Measurements from ENCODE around the gene SLX4IP.

- TF ChIP-seq POLR2A (IDR thresholded peaks at IDR 0.05; ENCODE audit: low read depth, low read length) (no peak), POLR2AphosphoS5 (IDR thresholded peaks at IDR 0.05; ENCODE audit: insufficient read depth, low read depth, low read length) (no peak)
- TF ChIP-seq, protein P1, sequence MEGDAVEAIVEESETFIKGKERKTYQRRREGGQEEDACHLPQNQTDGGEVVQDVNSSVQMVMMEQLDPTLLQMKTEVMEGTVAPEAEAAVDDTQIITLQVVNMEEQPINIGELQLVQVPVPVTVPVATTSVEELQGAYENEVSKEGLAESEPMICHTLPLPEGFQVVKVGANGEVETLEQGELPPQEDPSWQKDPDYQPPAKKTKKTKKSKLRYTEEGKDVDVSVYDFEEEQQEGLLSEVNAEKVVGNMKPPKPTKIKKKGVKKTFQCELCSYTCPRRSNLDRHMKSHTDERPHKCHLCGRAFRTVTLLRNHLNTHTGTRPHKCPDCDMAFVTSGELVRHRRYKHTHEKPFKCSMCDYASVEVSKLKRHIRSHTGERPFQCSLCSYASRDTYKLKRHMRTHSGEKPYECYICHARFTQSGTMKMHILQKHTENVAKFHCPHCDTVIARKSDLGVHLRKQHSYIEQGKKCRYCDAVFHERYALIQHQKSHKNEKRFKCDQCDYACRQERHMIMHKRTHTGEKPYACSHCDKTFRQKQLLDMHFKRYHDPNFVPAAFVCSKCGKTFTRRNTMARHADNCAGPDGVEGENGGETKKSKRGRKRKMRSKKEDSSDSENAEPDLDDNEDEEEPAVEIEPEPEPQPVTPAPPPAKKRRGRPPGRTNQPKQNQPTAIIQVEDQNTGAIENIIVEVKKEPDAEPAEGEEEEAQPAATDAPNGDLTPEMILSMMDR (IDR thresholded peaks at IDR 0.05; ENCODE audit: extremely low read depth in 1 of 2, insufficient read depth in 1 of 2, low read depth in 1 of 2, low read length in 2 of 2), result no peak
These were observed 210.9 kb downstream of the SLX4IP start for GRCh38 chr20:10646006-10646405.
